Spleen (tissue), 11 donors: Measurements from ENCODE around the gene CASP8. TPM values are rescaled to one million over a fixed set of nuclear protein-coding genes. Genes with fewer than 3 reads are reported as not detected.
A peak's percentile ranks its signal among the peaks of the same experiment; 100 is the strongest.

Source experiments
- DNase-seq: peaks from one replicate; pipeline ENCODE4 v3.0.0-alpha.2; 2020
- H3K27ac ChIP-seq, 8 donors: fragments of 200-600 bp; sonication (generic) in 7 of 8; 1 replicate in 4 of 8; 2 replicates in 4 of 8; pipeline versions ENCODE4 v1.5.0 to v1.8.0; 2016 to 2021; ENCODE audit warnings: inconsistent platforms in 4 of 8, mild to moderate bottlenecking in 4 of 8, moderate library complexity in 1 of 8
- H3K27me3 ChIP-seq, 7 donors: fragments of 200-600 bp; sonication (generic) in 6 of 7; replicated peaks in 1 of 7; 1 replicate in 4 of 7; 2 replicates in 3 of 7; pipeline versions ENCODE4 v1.5.0 to v1.8.0; 2016 to 2021; ENCODE audit warnings: inconsistent platforms in 3 of 7, mild to moderate bottlenecking in 1 of 7
- H3K36me3 ChIP-seq, 6 donors: fragments of 200-600 bp; sonication (generic) in 5 of 6; 1 replicate in 4 of 6; 2 replicates in 2 of 6; pipeline versions ENCODE4 v1.5.0 to v1.8.0; 2016 to 2021; ENCODE audit warnings: inconsistent platforms in 2 of 6
- H3K4me1 ChIP-seq, 6 donors: fragments of 200-600 bp; sonication (generic) in 5 of 6; 1 replicate in 3 of 6; 2 replicates in 3 of 6; pipeline versions ENCODE4 v1.5.0 to v1.8.0; 2016 to 2021; ENCODE audit warnings: inconsistent platforms in 3 of 6
- H3K4me3 ChIP-seq, 8 donors: fragments of 200-600 bp; sonication (generic) in 7 of 8; 1 replicate in 4 of 8; 2 replicates in 4 of 8; pipeline versions ENCODE4 v1.5.0 to v1.8.0; 2016 to 2021; ENCODE audit warnings: inconsistent platforms in 4 of 8, mild to moderate bottlenecking in 4 of 8, moderate library complexity in 2 of 8
- H3K9me3 ChIP-seq, 8 donors: fragments of 200-600 bp; sonication (generic) in 7 of 8; 1 replicate in 4 of 8; 2 replicates in 4 of 8; pipeline versions ENCODE4 v1.5.0 to v1.8.0; 2016 to 2021; ENCODE audit warnings: inconsistent platforms in 4 of 8
- POLR2A ChIP-seq, 3 donors: fragments of 450-650 bp; IDR thresholded peaks; one replicate each; pipeline ENCODE4 v1.5.1; 2017; ENCODE audit warnings: antibody characterized with exemption in 3 of 3, mild to moderate bottlenecking in 1 of 3
- POLR2AphosphoS5 ChIP-seq, 3 donors: sonication (generic); formaldehyde crosslinking; IDR thresholded peaks; one replicate each; pipeline ENCODE4 v1.5.1; 2017; ENCODE audit warnings: antibody characterized with exemption in 3 of 3
- WGBS, 5 donors: extraction: QIAGEN DNeasy Blood & Tissue Kit in 3 of 5; methylation state at CpG; one replicate each; pipeline versions ENCODE4 v1.1.5 to v1.1.7; 2013 to 2018; 5-methylcytosine and 5-hydroxymethylcytosine counted together
- intact Hi-C: fragments of 100-400 bp; cut with DNase I; formaldehyde crosslinking; loops from one replicate; pipeline ENCODE4 v1.15.0; 2023; ENCODE audit warnings: low total_unique reads
- polyA plus RNA-seq, 3 donors: library from polyadenylated mRNA; stranded (reverse); fragments of 200-250 nt; gene quantifications; one replicate each; pipeline ENCODE4 v1.2.1, GENCODE V29; 2013
- total RNA-seq, 7 donors: library from RNA; depleted of rRNA in 3 of 7; stranded (reverse); fragments of >200 nt in 3 of 7; fragmentation: NEBNext Ultra II Directional in 4 of 7; extraction: Animal tissue kit (Norgen Biotek cat#: 25700) in 4 of 7; gene quantifications; one replicate each; pipeline versions ENCODE4 v1.1.0 to v1.2.1, GENCODE V29; 2016 to 2021
- TF ChIP-seq, protein P1 (sequence below), 11 experiments: fragments of 200-600 bp in 7 of 11; fragments of 450-650 bp in 4 of 11; sonication (generic) in 4 of 11; IDR thresholded peaks in 8 of 11; conservative IDR thresholded peaks in 3 of 11; 1 replicate in 7 of 11; 2 replicates in 4 of 11; pipeline versions ENCODE4 v1.4.0 to v1.8.0; 2016 to 2021; ENCODE audit warnings: antibody characterized with exemption in 11 of 11, inconsistent platforms in 4 of 11, mild to moderate bottlenecking in 1 of 11
- donor health status: healthy with polysubstance abuse.
- donor health status: DM: no; HTN: no; CAD: no; lungs with moderate emphysema.
- donor health status: DM: no; HTN: no; CAD: no.
- donor health status: Bipolar disorder and iron deficiency.
- donor health status: healthy.
- donor health status: DM: no; HTN: no; CAD: no.
- donor health status: DM: yes; HTN: yes; CAD: no.

Gene CASP8
- total and polyA plus RNA-seq, 10 donors, result 20.3 to 100 (median 78.7) TPM

- DNase-seq, result no peak
- Histone ChIP-seq H3K27ac (peak overlapping the region in 5 of 8 donors; percentile 14 to 95 (median 94)), H3K4me1 (peaks cover 25 to 100% (median 85%) of the 10 kb centered on the region in 6 donors), H3K36me3 (peaks cover 0 to 44% (median 30%) of the 10 kb centered on the region in 6 donors), H3K27me3 (no peaks in the 10 kb centered on the region), H3K9me3 (no peaks in the 10 kb centered on the region), H3K4me3 (peak overlapping the region in 1 of 8 donors; percentile 76)
- TF ChIP-seq, protein P1, sequence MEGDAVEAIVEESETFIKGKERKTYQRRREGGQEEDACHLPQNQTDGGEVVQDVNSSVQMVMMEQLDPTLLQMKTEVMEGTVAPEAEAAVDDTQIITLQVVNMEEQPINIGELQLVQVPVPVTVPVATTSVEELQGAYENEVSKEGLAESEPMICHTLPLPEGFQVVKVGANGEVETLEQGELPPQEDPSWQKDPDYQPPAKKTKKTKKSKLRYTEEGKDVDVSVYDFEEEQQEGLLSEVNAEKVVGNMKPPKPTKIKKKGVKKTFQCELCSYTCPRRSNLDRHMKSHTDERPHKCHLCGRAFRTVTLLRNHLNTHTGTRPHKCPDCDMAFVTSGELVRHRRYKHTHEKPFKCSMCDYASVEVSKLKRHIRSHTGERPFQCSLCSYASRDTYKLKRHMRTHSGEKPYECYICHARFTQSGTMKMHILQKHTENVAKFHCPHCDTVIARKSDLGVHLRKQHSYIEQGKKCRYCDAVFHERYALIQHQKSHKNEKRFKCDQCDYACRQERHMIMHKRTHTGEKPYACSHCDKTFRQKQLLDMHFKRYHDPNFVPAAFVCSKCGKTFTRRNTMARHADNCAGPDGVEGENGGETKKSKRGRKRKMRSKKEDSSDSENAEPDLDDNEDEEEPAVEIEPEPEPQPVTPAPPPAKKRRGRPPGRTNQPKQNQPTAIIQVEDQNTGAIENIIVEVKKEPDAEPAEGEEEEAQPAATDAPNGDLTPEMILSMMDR (IDR thresholded peaks at IDR 0.05 in 8 of 11, conservative IDR thresholded peaks at IDR 0.05 in 3 of 11), result no peak
- TF ChIP-seq POLR2AphosphoS5 (IDR thresholded peaks at IDR 0.05) (no peak), POLR2A (IDR thresholded peaks at IDR 0.05) (no peak)
- intact Hi-C loops, result no loop called here
- 60 to 75% (median 67%) methylated on average over 7 of the region's 7 CpGs for WGBS, 5 donors
Measured at GRCh38 chr2:201264472-201265173, 4.3 kb downstream of the CASP8 start.

DNA sequence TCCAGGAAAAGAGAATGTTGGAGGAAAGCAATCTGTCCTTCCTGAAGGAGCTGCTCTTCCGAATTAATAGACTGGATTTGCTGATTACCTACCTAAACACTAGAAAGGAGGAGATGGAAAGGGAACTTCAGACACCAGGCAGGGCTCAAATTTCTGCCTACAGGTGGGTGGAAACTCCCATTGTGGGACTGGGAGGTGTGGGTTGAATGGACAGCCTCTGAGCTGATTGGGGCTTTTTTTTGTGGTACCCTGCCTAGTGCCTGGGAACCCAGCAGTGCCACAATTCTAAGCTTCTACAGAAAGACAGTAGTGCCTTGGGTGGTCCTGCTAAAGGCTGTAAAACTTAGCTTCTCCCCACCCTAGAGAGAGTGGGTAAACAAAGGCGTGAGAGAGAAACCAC lies 6.3 kb downstream of the CASP8 start:
- peak overlapping the region in 3 of 8 donors; percentile 2 to 54 (median 16) for H3K27ac ChIP-seq
- no peak overlapping the region for H3K4me3 ChIP-seq
- WGBS, 5 donors, result 86 to 95% (median 94%) methylated on average over 2 of the region's 2 CpGs
- peaks cover 17 to 100% (median 76%) of the 10 kb centered on the region in 6 donors for H3K4me1 ChIP-seq
- intact Hi-C loops, result no loop called here
- no peak for TF ChIP-seq POLR2A (IDR thresholded peaks at IDR 0.05)
- TF ChIP-seq, protein P1 (IDR thresholded peaks at IDR 0.05 in 8 of 11, conservative IDR thresholded peaks at IDR 0.05 in 3 of 11), result no peak
- TF ChIP-seq POLR2AphosphoS5 (IDR thresholded peaks at IDR 0.05), result no peak
- H3K9me3 ChIP-seq, result no peaks in the 10 kb centered on the region
- DNase-seq, result no peak
- H3K36me3 ChIP-seq, result peaks cover 0 to 64% (median 49%) of the 10 kb centered on the region in 6 donors
- no peaks in the 10 kb centered on the region for H3K27me3 ChIP-seq

DNA sequence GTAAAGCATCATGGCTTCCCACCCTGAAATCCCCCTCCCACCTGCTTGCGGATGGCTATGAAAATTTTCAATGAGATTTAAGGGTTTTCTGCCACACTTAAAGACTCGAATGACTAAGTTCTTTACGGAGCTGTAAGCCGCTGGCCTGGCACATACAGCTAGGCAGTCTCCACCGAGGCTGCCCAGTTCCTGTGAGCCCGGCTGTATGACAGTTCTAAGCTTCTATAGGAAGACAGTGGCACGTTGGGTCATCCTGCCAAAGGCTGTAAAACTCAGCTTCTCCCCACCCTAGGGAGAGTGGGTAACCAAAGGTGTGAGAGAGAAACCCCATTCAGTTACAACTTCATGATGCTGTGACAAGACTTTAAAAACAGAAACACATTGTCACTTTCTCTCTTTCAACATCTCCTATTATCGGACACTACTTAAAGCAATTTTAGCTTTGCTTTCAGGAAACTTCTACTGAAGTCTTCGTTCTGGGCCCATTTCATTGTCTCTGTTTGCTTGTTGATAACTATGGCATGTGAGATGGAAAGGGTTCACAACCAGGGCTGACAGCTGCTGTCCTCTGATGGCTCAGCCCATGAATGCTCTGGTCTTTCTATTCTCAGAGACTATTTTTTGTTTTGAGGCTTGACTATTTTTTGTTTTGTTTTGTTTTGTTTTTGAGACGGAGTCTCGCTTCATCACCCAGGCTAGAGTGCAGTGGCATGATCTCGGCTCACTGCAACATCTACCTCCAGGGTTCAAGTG lies 7.1 kb downstream of the CASP8 start:
- intact Hi-C loops, result no loop called here

DNA sequence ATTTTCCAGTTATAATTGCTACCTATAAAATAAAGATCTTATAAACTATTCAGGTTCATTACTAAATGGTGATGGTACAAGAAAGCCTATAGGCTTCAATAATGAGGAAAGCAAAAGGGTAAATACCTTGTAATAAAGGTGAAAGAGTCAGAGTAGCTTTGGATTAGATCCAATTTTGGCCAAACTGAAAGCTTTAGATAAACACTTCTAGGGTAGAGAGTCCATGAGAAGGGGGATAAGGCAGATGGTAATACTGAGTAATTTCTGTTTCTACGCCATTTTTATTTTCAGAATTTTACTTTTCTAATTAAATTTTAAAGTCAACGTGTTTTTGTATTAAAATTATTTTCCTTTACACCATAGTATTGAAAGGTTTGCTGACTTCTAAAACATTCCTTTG lies 9.4 kb downstream of the CASP8 start:
- intact Hi-C loops, result no loop called here

More for the DNA sequence above, 7.1 kb downstream of the CASP8 start:
- Histone ChIP-seq H3K27me3 (no peaks in the 10 kb centered on the region), H3K27ac (peak overlapping the region in 3 of 8 donors; percentile 15 to 54 (median 31)), H3K36me3 (peaks cover 0 to 72% (median 55%) of the 10 kb centered on the region in 6 donors), H3K4me1 (peaks cover 17 to 100% (median 73%) of the 10 kb centered on the region in 6 donors), H3K9me3 (no peaks in the 10 kb centered on the region), H3K4me3 (peak overlapping the region in 1 of 8 donors; percentile 19)
- WGBS, 5 donors, result 78 to 88% (median 84%) methylated on average over 12 of the region's 12 CpGs
- DNase-seq, result no peak
- no peak for TF ChIP-seq POLR2A (IDR thresholded peaks at IDR 0.05)
- TF ChIP-seq POLR2AphosphoS5 (IDR thresholded peaks at IDR 0.05), result peak in 1 of 3 donors; percentile 22

More for the DNA sequence above, 9.4 kb downstream of the CASP8 start:
- no peak for DNase-seq
- peaks cover 3 to 95% (median 78%) of the 10 kb centered on the region in 6 donors for H3K36me3 ChIP-seq
- no peak for TF ChIP-seq POLR2A (IDR thresholded peaks at IDR 0.05)
- TF ChIP-seq, protein P1 (IDR thresholded peaks at IDR 0.05 in 8 of 11, conservative IDR thresholded peaks at IDR 0.05 in 3 of 11), result no peak
- TF ChIP-seq POLR2AphosphoS5 (IDR thresholded peaks at IDR 0.05), result no peak
- H3K4me1 ChIP-seq, result peaks cover 1 to 97% (median 55%) of the 10 kb centered on the region in 6 donors
- no peak overlapping the region for H3K4me3 ChIP-seq
- H3K27ac ChIP-seq, result no peak overlapping the region
- 91 to 96% (median 94%) methylated on average over 2 of the region's 2 CpGs for WGBS, 5 donors
- H3K9me3 ChIP-seq, result no peaks in the 10 kb centered on the region
- H3K27me3 ChIP-seq, result no peaks in the 10 kb centered on the region
